Colonic mucosa (tissue), 4 donors: ENCODE data around the gene ERGIC3. TPM values are rescaled to one million over a fixed set of nuclear protein-coding genes. Genes with fewer than 3 reads are reported as not detected.
"Not testable (repeated sequence)": the region's sequence is repeated elsewhere in the genome, so short reads cannot be mapped to it uniquely, and the experiment has no call there.

ENCODE experiments used
- DNase-seq: peaks from one replicate; pipeline ENCODE4 v3.0.0-alpha.2; 2020
- H3K27ac ChIP-seq: fragments of 200-600 bp; one replicate; pipeline ENCODE4 v1.8.0; 2021
- H3K27me3 ChIP-seq: fragments of 200-600 bp; one replicate; pipeline ENCODE4 v1.8.0; 2021
- H3K36me3 ChIP-seq: fragments of 200-600 bp; one replicate; pipeline ENCODE4 v1.8.0; 2021
- H3K4me1 ChIP-seq: fragments of 200-600 bp; one replicate; pipeline ENCODE4 v1.8.0; 2021; ENCODE audit warnings: mild to moderate bottlenecking
- H3K4me3 ChIP-seq: fragments of 200-600 bp; one replicate; pipeline ENCODE4 v1.8.0; 2021
- H3K9ac ChIP-seq, 2 donors: one replicate each; pipeline ENCODE4 v1.7.0; 2013; ENCODE audit warnings: control low read depth in 2 of 2, low read depth in 2 of 2, low read length in 2 of 2
- H3K9me3 ChIP-seq: fragments of 200-600 bp; one replicate; pipeline ENCODE4 v1.8.0; 2021
- CTCF ChIP-seq: fragments of 200-600 bp; IDR thresholded peaks from one replicate; pipeline ENCODE4 v1.8.0; 2022; ENCODE audit warnings: antibody characterized with exemption, mild to moderate bottlenecking
- intact Hi-C: fragments of 100-400 bp; cut with DNase I; formaldehyde crosslinking; loops from one replicate; pipeline ENCODE4 v1.14.1; 2022
- total RNA-seq, 2 donors: library from RNA; stranded (reverse); fragmentation: NEBNext Ultra II Directional in 1 of 2; extraction: Animal tissue kit (Norgen Biotek cat#: 25700) in 1 of 2; gene quantifications; one replicate each; pipeline ENCODE4 v1.2.1, GENCODE V29; 2021
- donor health status: healthy.
- donor health status: DM: no; HTN: no; CAD: no.
- donor health status: DM: no; HTN: no; CAD: no.

Gene ERGIC3
- total RNA-seq, 2 donors from 2014 or later, result 233 to 270 TPM

- no peaks in the 10 kb centered on the region for H3K4me1 ChIP-seq
- intact Hi-C loops, result no loop called here
- no peak overlapping the region for H3K27ac ChIP-seq
- no peak overlapping the region for H3K9ac ChIP-seq
- H3K4me3 ChIP-seq, result no peak overlapping the region
- H3K9me3 ChIP-seq, result no peaks in the 10 kb centered on the region
- DNase-seq, result no peak
- H3K27me3 ChIP-seq, result no peaks in the 10 kb centered on the region
- H3K36me3 ChIP-seq, result peaks cover 9% of the 10 kb centered on the region
- TF ChIP-seq CTCF, result no peak
These were observed 5.5 kb downstream of the ERGIC3 start for GRCh38 chr20:35547329-35547728.

- H3K4me1 ChIP-seq, result no peaks in the 10 kb centered on the region
- H3K9me3 ChIP-seq, result no peaks in the 10 kb centered on the region
- H3K27ac ChIP-seq, result no peak overlapping the region
- peaks cover 9% of the 10 kb centered on the region for H3K36me3 ChIP-seq
- H3K4me3 ChIP-seq, result no peak overlapping the region
- intact Hi-C loops, result no loop called here
- no peak overlapping the region for H3K9ac ChIP-seq
- no peak for TF ChIP-seq CTCF
- H3K27me3 ChIP-seq, result no peaks in the 10 kb centered on the region
- no peak for DNase-seq
These were observed 9.6 kb downstream of the ERGIC3 start for GRCh38 chr20:35551503-35551902.

- TF ChIP-seq CTCF, result no peak
- DNase-seq, result no peak
- Histone ChIP-seq H3K27me3 (no peaks in the 10 kb centered on the region), H3K9ac (no peak overlapping the region), H3K36me3 (peaks cover 9% of the 10 kb centered on the region), H3K27ac (no peak overlapping the region), H3K4me1 (no peaks in the 10 kb centered on the region), H3K9me3 (no peaks in the 10 kb centered on the region), H3K4me3 (no peak overlapping the region)
- intact Hi-C loops, result no loop called here
These were observed 11.0 kb downstream of the ERGIC3 start for GRCh38 chr20:35552914-35553313.

GRCh38 chr20:35555461-35555860 is 13.6 kb downstream of the ERGIC3 start:
- H3K9ac ChIP-seq, H3K27me3 ChIP-seq, H3K4me1 ChIP-seq, H3K27ac ChIP-seq, intact Hi-C loops, DNase-seq, H3K36me3 ChIP-seq, H3K9me3 ChIP-seq, H3K4me3 ChIP-seq: not testable (repeated sequence)

GRCh38 chr20:35555951-35556645 is 14.2 kb downstream of the ERGIC3 start:
- no peaks in the 10 kb centered on the region for H3K36me3 ChIP-seq
- H3K9me3 ChIP-seq, result no peaks in the 10 kb centered on the region
- no peaks in the 10 kb centered on the region for H3K27me3 ChIP-seq
- intact Hi-C loops, result no loop called here
- no peaks in the 10 kb centered on the region for H3K4me1 ChIP-seq
- no peak overlapping the region for H3K9ac ChIP-seq
- DNase-seq, result no peak
- no peak overlapping the region for H3K27ac ChIP-seq
- no peak for TF ChIP-seq CTCF
- no peak overlapping the region for H3K4me3 ChIP-seq

- intact Hi-C loops, result no loop called here
- Histone ChIP-seq H3K4me1 (no peaks in the 10 kb centered on the region), H3K9me3 (no peaks in the 10 kb centered on the region), H3K4me3 (no peak overlapping the region), H3K36me3 (no peaks in the 10 kb centered on the region), H3K27ac (no peak overlapping the region), H3K9ac (no peak overlapping the region), H3K27me3 (no peaks in the 10 kb centered on the region)
- TF ChIP-seq CTCF, result no peak
- no peak for DNase-seq
These were observed 15.0 kb downstream of the ERGIC3 start for GRCh38 chr20:35556871-35557270.
